SH-SY5Y (cell line): ENCODE results near the gene FGF12.

ENCODE experiments used
- GATA2 ChIP-seq: IDR thresholded peaks from 2 replicates; pipeline ENCODE4 v1.6.1; 2011; ENCODE audit warnings: mild to moderate bottlenecking, low read depth, low read length
- GATA3 ChIP-seq: IDR thresholded peaks from 2 replicates; pipeline ENCODE4 v1.6.1; 2011; ENCODE audit warnings: low read depth, mild to moderate bottlenecking, low read length, moderate library complexity

DNA sequence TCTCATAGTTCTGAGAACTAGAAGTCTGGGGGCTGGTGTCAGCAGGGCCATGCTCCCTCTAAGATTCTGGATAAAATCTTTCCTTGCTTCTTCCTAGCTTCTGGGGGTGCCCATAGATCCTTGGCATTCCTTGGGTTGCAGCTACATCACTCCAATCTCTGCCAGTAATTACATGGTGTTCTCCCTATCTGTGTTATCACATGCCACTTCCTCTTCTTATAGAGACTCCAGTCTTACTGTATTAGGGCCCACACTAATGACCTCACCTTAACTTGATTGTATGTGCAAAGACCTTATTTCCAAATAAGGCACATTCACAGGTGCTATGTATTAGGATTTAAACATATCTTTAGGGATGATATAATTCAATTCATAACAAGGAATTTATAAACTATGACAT, 618.5 kb downstream of the FGF12 start:
- TF ChIP-seq GATA3 (no peak), GATA2 (no peak)
